Activated CD4-positive, alpha-beta T cell treated with anti-CD3 and anti-CD28 coated beads, Interleukin-2, Interleukin-4, amounts not matched to agents 100 ng/mL and 50 ng/mL, durations not matched to agents 16 hours and 8 hours (primary cell): ENCODE measurements around the gene PTPN14.

Experiments used
- DNase-seq: peaks from one replicate; pipeline ENCODE4 v3.0.0-alpha.2; 2020; ENCODE audit warnings: low spot score

PTPN14 gene

DNA sequence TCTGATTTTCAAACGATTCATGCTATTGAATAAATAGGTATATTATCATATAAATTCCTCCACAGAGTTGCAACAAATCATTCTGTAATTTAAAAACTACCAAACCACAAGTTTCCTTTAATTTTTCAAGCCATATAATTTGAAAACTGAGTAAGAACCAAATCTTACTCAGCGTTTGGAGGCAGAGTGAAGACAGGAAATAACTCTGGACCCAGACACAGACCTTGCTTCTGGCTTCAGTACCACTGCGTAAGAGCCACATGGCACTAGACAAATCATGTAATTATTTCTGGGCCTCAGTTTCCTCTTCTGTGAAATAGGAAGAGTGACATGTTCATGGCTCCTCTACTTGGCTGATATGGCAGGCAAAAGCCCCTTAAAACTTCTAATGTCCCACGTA lies 188.0 kb downstream of the PTPN14 start:
- no peak for DNase-seq

DNA sequence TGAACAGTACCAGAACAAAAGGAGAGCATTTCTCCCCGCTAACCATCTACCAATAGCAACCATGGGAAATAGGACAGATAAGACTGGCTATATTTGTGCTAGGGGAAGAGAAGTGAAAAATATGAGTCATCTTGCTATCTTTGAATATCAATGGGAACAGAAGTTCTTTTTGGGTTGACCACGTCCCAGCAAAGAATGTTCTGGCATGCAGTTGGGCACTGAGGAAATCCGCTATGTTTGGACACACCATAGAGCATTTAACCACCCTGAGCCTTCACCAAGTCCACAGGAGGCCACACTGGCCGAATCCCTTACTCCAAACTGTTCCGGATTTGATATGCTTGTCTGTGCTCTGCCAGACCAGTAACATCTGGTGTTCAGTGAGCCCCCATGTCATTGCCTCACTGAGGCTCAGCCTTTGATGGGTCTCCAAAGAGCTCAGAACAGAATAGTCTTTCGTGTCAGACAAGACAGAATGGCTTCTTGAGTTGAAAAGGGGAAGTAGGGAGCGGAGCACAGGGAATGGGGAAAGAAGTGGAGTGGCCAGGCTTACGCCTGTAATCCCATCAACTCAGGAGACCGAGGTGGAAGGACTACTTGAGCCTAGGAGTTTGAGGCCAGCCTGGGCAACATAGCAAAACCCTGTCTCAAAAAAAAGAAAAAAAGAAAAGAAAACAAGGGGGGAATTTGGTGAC lies 189.1 kb downstream of the PTPN14 start:
- DNase-seq, result no peak

DNA sequence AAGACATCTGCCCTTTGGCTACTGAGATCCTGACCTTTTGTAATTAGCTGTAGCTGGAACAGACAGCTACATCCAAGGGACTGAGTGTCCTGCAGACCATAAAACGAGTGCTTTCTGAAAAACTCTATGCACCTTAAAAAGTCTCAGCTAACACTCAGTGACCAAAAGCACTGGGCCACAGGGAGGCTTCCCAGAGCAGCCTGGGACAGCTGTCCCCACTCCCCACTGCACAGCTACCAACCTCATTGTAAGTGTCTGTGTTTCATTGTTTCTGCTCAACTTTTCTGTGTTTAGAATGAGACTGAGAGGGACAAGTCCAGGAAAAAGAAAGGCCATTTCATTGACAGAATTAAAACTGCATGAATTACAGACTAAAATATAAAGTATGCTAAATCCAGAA lies 189.8 kb downstream of the PTPN14 start:
- no peak for DNase-seq

DNA sequence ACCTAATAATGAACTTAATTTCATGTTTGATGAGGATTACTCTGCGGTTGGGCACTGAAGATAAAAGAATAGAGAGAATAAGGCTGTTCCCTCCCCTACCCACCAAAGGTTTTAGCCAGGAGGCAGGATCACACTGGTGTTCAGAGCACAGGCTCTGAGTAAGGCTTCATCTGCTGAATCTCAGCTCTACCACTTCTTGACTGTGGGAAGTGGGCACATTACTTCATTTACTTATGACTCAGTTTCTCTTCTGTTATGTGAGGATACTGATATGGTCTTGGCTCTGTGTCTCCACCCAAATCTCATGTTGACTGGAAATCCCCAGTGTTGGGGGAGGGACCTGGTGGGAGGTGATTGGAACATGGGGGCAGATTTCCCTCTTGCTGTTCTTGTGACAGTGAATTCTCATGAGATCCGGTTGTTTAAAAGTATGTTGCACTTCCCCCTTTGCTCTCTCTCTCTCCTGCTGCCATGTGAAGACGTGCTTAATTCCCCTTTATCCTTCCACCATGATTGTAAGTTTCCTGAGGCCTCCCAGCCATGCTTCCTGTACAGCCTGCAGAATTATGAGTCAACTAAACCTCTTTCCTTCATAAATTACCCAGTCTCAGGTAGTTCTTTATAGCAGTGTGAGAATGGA lies 190.8 kb downstream of the PTPN14 start:
- peak; percentile 2 for DNase-seq

DNA sequence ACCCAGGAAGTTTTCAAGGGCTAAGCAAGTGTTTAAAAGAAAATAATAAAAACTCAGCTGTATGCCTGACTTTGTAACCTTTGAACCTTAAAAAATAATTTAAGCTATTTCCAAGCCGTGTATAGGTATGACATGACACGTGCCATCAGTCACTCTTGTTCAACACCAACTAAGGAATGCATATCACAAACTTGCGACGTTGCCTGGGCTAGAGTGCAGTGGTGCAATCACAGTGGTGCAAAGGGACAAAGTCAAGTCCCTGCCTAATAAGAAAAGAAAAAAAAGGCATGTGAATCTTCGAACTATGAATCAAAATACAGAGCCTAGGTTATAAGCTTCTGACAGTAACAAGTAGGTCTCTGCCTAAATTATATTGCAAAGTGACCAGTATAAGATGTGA lies 191.3 kb downstream of the PTPN14 start:
- no peak for DNase-seq

DNA sequence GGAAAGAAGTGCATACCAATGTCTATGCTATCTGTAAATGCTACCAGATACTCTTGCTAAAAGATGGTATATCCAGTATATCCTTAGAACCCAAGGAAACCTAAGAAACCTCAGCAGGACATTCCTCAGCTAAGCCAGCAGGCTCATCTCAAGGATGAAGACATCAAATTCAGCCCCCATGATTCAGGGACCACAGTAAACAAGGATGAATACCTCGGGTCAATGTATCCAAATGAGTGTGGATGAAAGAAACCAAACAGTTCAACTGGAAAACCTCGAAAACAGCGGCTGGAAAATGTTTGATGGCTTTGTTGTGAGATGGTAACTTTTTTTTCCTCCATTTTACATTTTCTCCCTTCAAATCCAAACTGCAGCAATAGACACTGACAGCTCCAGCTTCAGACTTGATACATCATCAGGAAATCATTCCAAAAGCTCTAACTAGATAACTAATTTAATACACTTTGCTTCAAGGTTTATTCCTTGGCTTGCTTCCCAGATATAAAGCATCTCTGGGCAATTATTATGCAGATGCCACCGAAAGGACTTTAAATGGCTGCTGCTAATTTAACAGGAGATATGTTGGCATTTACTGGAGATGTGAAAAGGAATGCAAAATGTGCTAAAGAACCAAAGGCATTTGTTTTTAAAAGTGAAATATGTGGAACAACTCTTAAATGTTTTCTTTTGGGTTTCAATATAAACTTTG lies 196.8 kb downstream of the PTPN14 start:
- DNase-seq, result no peak

DNA sequence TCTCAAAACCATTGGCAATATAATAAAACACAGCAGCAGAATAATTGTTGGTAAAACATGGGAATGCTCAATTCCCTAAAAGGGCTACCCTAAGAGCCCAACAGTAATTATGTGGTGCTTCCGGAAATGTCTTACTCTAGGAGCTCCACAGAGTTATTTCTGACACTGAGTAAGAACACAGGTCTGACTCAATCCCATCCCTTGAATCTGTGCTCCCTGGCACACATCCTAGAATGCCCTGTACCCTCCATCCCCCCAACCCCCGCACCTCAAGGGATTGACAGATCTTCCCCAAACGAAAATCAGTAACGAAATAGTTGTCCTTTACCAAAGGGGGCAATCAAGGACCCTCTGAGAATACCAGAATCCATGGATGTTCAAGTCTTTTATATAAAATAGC lies 198.6 kb downstream of the PTPN14 start:
- DNase-seq, result no peak

DNA sequence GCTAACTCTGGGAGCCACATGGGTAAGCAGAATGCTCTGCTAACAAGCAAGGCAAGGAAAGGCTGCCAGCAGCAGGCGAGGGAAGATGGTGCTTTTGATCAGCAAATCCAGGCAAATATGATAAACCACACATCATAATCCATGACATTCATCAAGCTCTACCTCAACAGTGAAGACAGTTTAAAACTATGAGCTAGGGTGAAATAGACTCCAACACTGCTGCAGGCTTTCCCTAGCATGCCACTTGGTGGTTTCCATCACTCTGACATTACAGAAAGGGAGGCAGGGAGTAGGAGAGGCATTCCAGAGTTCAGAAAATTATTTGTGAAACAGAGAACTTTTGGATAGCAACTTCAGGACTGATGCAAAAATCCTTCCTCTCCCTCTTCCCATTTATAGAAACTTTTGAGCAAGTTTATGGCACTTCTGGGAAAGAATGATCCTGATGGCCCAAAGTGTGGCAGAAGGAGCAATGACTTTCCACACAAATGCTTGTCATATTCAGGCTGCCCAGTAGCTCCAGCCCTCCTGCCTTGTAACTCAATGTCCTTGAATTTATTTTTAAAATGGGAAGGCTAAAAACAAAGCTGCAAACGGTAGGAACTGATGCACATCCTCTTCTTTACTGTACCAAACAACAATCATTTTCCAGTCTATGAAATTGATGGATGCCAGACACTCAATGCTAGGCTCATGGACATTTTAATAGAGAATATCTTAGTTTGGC lies 199.7 kb downstream of the PTPN14 start:
- no peak for DNase-seq

DNA sequence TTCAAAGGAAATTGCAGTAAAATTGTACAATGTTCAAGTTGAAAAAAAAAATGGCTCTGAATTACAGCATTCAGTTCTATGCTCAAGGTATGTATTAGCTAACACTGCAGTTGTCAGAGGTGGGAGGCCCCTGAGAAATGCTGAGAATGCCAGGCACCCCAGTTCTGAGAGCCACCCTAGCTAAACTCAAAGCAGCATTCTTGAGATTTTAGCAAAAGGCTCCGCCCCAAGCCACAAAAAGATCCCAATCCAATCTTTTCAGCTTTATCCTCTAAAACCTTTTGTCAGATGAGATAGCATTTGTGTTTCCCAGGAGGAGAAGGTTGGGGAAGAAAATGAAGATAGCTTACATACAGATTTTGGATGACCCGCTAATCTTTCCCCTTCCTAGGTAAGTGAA lies 201.6 kb downstream of the PTPN14 start:
- no peak for DNase-seq

DNA sequence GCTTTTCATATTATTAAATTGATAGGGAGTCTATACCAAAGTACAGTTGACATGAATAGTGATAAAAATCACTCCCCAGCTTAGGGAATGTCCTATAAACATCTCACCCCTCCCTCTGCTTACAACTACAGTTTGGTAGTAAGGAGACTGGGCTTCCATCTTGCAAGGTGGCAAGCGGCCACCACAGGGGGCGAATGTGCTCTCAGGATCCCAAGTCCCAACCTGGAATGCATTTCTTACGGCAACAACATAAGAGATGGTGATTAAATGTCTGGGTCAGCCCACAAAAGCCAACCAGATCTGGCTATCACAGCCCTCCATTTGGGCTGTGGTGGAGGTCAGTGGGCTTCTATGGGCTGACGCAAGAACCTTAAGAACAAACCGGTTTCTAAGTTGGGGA lies 202.4 kb downstream of the PTPN14 start:
- DNase-seq, result no peak

DNA sequence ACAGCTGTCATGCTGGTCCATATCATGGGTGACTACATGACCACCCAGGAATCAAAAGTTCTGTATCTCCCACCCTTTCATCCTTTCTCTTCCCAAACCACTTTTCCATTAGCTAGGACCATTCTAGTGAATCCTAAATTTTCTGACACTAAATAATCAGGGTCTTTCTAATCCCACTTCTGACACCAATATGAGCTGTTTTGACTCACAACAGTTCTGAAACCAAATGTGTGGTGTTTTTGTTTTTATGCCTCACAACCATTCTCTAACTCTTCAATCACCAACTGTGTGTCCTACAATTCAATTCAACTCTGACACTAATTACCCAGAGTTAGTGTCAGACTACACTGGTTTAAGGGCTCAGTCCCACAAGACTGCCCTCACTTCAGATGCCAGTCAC lies 206.5 kb downstream of the PTPN14 start:
- no peak for DNase-seq

DNA sequence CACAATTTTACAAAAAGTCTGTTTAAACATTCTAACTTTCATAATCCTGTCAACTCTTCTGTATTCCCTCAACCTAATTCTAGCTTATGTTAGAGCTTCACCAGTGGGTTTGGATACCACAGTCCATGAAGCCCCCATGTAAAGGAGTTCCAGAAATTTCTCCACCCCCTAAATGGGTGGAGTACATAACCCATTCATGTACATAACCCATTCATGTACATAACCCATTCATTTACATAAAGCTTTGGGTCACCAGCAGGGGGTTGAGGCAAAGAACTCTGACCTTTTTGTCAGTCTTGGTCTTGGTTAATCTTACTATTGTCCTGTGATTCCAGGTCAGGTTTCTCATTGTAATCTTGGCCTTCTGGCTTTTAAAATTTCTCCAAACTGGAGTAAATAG lies 208.9 kb downstream of the PTPN14 start:
- no peak for DNase-seq

DNA sequence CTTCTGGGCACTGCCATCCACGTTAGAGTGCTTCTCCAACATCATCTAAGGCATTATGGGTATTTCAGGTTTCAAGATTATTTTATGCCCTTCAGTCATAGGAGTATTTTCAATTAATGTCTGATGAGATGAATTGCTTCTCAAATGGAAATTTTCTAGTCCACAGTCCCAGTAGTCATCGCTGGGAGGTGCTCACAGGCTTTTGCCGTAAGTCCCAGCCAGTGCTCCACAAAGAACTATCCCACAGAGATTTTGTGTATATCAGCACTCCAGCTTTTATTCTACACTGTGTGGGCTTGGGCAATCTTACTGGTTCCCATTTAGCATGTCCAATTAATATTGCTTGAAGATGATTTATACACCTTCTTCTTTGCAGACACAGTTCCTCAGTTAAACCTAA lies 209.5 kb downstream of the PTPN14 start:
- DNase-seq, result no peak

DNA sequence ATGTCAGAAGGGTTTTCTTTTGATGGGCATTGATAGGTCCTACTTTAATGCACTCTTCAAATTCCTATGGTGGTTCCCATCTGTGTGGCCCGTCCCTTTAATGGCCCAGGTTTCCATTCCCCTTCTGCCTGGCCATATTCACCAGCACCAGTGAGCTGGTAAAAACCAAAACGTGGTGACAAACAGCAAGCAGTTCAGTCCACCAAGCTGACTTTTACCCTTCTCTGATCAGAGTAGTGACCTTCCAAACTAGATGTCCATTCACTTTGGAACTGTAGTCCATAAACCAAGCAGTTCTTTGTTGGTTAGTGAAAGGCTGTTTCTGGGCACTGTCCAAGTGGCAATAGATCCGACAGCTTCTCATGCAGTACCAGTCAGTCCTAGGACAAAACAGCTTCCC lies 209.9 kb downstream of the PTPN14 start:
- no peak for DNase-seq

DNA sequence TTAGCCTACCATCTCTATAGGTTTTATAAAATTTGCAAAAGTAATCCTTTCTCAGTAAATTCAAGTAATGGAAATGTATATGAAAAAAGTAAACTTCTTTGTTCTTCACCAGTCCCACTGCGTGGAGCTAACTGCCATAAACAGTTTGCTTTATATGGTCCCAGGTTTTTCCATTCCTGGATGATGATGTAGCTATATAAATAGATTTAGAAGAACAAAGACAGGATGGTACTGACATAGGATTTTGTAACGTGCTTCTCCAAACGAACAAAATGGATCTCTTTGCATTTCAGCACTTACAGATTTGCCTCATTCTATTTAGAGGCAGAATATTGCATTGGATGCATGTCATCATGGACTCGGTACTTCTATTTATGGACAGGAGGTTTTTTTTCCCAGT lies 213.2 kb downstream of the PTPN14 start:
- DNase-seq, result no peak

DNA sequence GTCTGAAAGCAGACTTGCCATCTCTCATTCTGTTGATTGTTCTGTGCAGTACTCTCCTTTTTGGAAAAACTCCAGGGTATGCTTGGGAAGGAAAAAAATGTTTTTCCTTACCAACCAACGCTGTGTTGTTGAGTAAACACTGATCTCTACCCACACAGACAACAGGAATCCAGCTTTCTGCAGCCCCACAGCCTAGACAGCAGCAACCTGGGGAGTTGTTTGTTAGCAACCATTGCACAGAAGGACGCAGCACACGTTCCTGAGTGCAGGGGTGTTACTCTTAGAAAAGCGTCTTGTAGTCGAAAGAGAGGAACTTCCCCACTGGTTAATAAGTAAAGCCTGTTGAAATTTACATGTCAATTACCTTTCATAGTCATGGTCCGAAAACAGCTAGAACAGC lies 213.9 kb downstream of the PTPN14 start:
- DNase-seq, result no peak

DNA sequence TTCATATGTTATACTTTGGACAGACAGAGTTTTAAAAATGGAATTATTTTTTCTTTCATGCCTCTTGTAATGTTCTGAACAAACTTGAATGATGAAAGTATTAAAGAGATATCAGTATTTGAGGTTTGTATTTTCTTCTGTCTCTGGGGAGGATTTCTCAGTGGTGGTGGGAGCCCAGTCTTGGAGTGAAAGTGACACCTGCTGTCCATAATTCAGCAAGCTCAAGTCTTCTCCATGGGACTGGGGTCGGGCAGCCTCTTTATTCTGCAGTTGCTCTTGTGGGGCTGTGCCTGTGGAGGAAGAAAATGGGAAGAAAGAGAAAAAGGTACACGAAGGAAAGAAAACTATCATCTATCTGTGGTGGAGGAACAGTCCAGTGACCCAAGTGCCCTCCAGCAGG lies 214.4 kb downstream of the PTPN14 start:
- DNase-seq, result no peak

DNA sequence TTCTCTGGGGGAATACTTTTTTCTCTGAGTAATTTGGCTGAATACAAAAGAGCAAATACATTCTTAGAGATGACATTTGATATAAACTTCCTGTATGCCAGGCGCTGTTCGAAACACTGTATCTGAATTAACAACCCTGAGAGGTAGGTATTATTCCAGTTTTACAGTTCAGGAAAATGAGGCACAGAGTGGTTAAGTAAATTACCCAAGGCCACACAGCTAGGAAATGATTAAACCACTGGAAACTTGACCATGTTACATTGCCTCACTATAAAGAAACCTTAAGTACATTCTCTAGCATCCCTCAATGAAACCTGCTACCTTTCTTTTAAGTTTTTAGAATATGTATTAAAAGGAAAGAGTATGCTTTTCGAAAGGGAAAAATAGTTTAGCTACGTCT lies 215.8 kb downstream of the PTPN14 start:
- DNase-seq, result no peak

DNA sequence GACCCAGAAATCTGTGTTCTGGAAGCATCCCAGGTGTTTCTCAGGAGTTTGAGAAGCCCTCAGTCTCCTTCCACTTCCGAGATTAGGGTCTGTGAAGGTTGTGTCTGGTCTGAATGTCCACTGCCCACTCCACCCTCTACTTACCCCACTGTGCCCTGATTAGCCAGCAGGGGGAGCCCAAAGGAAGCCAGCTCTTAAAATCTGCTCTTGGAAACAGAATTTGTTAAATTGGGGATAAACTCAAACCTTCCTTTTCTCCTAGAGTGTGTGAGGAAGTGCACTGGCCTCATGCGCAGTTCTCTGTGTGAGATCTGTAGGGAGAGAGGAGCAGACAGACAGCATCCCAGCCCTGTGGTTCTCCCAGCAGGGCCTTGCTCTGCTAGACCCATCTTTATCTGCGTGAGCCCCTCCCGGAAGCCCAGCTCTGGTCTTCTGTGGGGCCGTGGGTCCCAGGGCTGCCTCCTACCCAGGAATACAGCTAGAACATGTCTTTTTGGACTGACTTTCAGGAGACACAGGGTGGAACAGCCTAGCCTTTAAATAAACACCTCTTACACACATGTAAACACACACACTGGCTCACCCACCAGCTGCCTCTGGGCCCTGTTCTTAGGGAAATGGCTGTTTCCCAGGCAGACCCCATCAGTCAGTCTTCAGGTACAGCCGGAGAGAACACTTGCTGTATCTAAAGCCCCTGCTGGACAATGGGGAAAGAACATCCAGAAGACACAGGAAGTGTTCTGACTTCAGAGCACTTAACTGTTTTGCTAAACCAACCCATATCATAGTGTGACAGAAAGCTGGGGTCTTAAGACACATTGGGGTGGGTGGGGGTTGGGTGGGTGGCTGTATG lies 218.2 kb downstream of the PTPN14 start:
- peak; percentile 59 for DNase-seq

DNA sequence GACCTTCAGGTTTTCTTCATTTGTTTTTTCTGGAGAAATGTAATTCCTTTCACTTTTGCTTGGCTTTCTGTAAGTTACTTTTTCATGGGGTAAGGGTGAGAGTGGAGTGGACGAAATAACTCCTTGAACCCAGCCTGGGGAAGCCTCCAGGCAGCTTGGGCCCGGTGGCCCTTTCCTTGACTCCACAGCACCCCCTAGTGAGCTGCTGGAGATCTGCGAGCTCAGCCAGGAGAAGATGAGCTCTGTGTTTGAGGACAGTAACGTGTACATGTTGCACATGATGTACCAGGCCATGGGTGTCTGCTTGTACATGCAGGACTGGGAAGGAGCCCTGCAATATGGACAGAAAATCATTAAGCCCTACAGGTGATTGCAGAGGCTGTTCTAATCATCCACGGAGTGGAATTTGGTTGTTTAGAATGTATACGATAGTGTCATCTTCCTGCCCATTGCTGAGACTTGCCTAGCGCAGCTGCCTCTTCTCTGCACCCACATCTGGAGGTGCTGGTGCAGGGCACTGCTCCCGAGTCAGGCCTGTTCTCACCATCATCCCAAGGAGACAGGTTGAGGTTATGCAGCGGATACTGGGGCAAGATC lies 219.5 kb downstream of the PTPN14 start:
- DNase-seq, result peak; percentile 62

DNA sequence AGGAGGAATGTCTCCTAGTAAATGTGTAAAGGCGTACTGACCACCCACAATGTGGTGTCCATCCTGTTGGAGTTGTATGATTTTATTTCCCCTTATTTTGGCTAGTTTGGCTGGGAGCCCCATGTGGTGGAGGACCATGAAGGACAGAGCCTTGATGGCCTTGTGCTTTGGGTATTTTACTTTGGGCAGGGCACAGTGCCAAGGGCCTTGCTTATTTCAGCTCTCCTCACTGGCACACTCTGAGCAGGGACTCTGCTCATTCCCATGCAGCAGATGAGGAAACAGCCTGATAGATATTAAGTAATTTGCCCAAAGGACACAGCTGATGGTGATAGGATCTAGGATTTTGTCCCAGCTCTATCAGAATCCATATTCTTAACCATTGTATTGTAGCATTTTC lies 220.2 kb downstream of the PTPN14 start:
- DNase-seq, result no peak

DNA sequence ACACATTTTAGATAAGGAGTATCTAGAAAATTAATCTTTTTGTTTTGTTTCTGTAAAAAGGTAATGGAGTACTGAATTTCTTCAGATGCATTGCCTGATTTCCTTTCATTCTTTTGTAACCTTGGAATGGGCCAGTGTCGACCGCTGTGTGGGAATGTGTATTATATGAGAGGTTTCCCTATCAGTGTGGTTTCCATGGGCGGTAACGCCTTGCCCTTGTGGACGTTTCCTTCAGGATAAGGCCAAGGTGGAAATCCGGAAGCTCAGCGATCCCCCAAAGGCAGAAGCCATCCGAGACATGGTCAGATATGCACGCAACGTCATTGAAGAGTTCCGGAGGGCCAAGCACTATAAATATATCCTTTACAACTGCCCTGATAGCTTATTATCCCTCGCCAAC lies 220.7 kb downstream of the PTPN14 start:
- DNase-seq, result no peak
